Measurements from ENCODE around the gene GDF9. TPM values are rescaled to one million over a fixed set of nuclear protein-coding genes. Genes with fewer than 3 reads are reported as not detected.

GDF9 gene
- total RNA-seq, 1 experiment from 2014 or later: 0.24 TPM

GRCh38 chr5:132820162-132820754, 46.0 kb downstream of the GDF9 start:
- no peaks in the 10 kb centered on the region for H3K79me2 ChIP-seq (ENCODE audit: insufficient read depth, low read length)
- no peak overlapping the region for H2BK20ac ChIP-seq (ENCODE audit: low read depth, low read length, poor library complexity, severe bottlenecking)
- peak; percentile 94 for TF ChIP-seq CTCF (conservative IDR thresholded peaks at IDR 0.05)
- no peak overlapping the region for H3K27ac Mint-ChIP-seq
- H2BK12ac ChIP-seq (ENCODE audit: insufficient read length, low read depth, low read length): no peak overlapping the region
- no peak overlapping the region for H4K5ac ChIP-seq (ENCODE audit: insufficient read length, low read depth, low read length)
- H3K79me1 ChIP-seq (ENCODE audit: insufficient read depth, low read depth, low read length, poor library complexity, severe bottlenecking): no peaks in the 10 kb centered on the region
- H2BK5ac ChIP-seq (ENCODE audit: insufficient read length, low read length): no peak overlapping the region
- H3T11ph ChIP-seq (ENCODE audit: low read length): no peak overlapping the region
- H3K4me1 ChIP-seq (ENCODE audit: insufficient read depth, low read length): peaks cover 3% of the 10 kb centered on the region
- peaks cover 9% of the 10 kb centered on the region; the same call in 1 of the 2 replicates for H3K27me3 ChIP-seq (ENCODE audit: insufficient read depth, low read length)
- peaks cover 3 to 6% (median 4%) of the 10 kb centered on the region in 3 experiments for H3K36me3 Mint-ChIP-seq (ENCODE audit: insufficient read depth in 1 of 3, low read depth in 3 of 3)
- no peak overlapping the region for H3K4me3 Mint-ChIP-seq
- H2AK5ac ChIP-seq (ENCODE audit: insufficient read length, low read length): no peak overlapping the region
- H3K23ac ChIP-seq (ENCODE audit: insufficient read length, low read depth, low read length): no peak overlapping the region
- H2AFZ ChIP-seq (ENCODE audit: low read length): no peak overlapping the region
- H3K14ac ChIP-seq (ENCODE audit: insufficient read depth, low read length): no peak overlapping the region
- no peak overlapping the region for H3K18ac ChIP-seq (ENCODE audit: insufficient read length, low read depth, low read length)
- peak; percentile 92 for DNase-seq
- H3K4ac ChIP-seq (ENCODE audit: low read depth, low read length): no peak overlapping the region
- H3K4me1 Mint-ChIP-seq: peaks cover 9 to 19% of the 10 kb centered on the region in 2 experiments
- H4K91ac ChIP-seq (ENCODE audit: insufficient read length, low read depth, low read length): no peak overlapping the region
- no peaks in the 10 kb centered on the region for H3K9me3 ChIP-seq (ENCODE audit: control insufficient read depth, low read depth, low read length)
- no peak overlapping the region for H2BK15ac ChIP-seq (ENCODE audit: low read depth, low read length)
- no peak overlapping the region for H3K27ac ChIP-seq (ENCODE audit: insufficient read length, low read depth, low read length)
- peaks cover 70% of the 10 kb centered on the region for H3K27me3 Mint-ChIP-seq (ENCODE audit: low read depth)
- no peak overlapping the region for H3K4me2 ChIP-seq (ENCODE audit: insufficient read depth, insufficient read length, low read length)
- WGBS (ENCODE audit: extremely low coverage, insufficient read length, low lambda C conversion rate): no CpG with 5 or more reads among the region's 15 CpGs
- no peaks in the 10 kb centered on the region for H4K20me1 ChIP-seq (ENCODE audit: control insufficient read depth, insufficient read depth, insufficient read length)
- no peak overlapping the region for H3K9ac ChIP-seq (ENCODE audit: extremely low read depth, insufficient read length, low read length)
- H4K8ac ChIP-seq (replicated peaks; ENCODE audit: insufficient read length, low read depth, low read length): no peak overlapping the region
- H3K56ac ChIP-seq (ENCODE audit: insufficient read length, low read depth, low read length): no peak overlapping the region
- H3K9me3 Mint-ChIP-seq: no peaks in the 10 kb centered on the region; a peak in 1 of 5 replicates
- H3K23me2 ChIP-seq (ENCODE audit: insufficient read length, low read depth, low read length, poor library complexity, severe bottlenecking): peaks cover 8% of the 10 kb centered on the region
- H2BK120ac ChIP-seq (ENCODE audit: low read depth, low read length, poor library complexity, severe bottlenecking): no peak overlapping the region
